ENCODE results near the gene KRTAP19-1. TPM values are rescaled to one million over a fixed set of nuclear protein-coding genes. Genes with fewer than 3 reads are reported as not detected.

The KRTAP19-1 gene
- total and polyA plus RNA-seq, 9 of the 15 experiments (the other 6 are each of a cell fraction or from before 2014, with no cell fraction given) = not detected

- TF ChIP-seq, protein P1, sequence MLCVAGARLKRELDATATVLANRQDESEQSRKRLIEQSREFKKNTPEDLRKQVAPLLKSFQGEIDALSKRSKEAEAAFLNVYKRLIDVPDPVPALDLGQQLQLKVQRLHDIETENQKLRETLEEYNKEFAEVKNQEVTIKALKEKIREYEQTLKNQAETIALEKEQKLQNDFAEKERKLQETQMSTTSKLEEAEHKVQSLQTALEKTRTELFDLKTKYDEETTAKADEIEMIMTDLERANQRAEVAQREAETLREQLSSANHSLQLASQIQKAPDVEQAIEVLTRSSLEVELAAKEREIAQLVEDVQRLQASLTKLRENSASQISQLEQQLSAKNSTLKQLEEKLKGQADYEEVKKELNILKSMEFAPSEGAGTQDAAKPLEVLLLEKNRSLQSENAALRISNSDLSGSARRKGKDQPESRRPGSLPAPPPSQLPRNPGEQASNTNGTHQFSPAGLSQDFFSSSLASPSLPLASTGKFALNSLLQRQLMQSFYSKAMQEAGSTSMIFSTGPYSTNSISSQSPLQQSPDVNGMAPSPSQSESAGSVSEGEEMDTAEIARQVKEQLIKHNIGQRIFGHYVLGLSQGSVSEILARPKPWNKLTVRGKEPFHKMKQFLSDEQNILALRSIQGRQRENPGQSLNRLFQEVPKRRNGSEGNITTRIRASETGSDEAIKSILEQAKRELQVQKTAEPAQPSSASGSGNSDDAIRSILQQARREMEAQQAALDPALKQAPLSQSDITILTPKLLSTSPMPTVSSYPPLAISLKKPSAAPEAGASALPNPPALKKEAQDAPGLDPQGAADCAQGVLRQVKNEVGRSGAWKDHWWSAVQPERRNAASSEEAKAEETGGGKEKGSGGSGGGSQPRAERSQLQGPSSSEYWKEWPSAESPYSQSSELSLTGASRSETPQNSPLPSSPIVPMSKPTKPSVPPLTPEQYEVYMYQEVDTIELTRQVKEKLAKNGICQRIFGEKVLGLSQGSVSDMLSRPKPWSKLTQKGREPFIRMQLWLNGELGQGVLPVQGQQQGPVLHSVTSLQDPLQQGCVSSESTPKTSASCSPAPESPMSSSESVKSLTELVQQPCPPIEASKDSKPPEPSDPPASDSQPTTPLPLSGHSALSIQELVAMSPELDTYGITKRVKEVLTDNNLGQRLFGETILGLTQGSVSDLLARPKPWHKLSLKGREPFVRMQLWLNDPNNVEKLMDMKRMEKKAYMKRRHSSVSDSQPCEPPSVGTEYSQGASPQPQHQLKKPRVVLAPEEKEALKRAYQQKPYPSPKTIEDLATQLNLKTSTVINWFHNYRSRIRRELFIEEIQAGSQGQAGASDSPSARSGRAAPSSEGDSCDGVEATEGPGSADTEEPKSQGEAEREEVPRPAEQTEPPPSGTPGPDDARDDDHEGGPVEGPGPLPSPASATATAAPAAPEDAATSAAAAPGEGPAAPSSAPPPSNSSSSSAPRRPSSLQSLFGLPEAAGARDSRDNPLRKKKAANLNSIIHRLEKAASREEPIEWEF (CRISPR knock-in tag; IDR thresholded peaks at IDR 0.05) = no peak
- no peak for TF ChIP-seq SRSF1 (IDR thresholded peaks at IDR 0.05; ENCODE audit: low read depth, low read length)
- no peak for TF ChIP-seq ZNF280B (CRISPR knock-in tag; IDR thresholded peaks at IDR 0.05)
- no peak for TF ChIP-seq ETS2 (tag; IDR thresholded peaks at IDR 0.05; ENCODE audit: borderline replicate concordance, poor library complexity, severe bottlenecking)
- no peak for TF ChIP-seq ZC3H8 (IDR thresholded peaks at IDR 0.05)
- no peak for TF ChIP-seq EP400 (IDR thresholded peaks at IDR 0.05)
- no peak for TF ChIP-seq MED1 (CRISPR knock-in tag; IDR thresholded peaks at IDR 0.05; ENCODE audit: borderline replicate concordance)
- TF ChIP-seq ARHGAP35 (IDR thresholded peaks at IDR 0.05; ENCODE audit: partially characterized antibody) = no peak
Observed at GRCh38 chr21:30439975-30440374, 40.2 kb downstream of the KRTAP19-1 start, which contains the start of gene KRTAP15-1 (continued).
